ENCODE data around the gene KHDC1.

- TF ChIP-seq CTCF (IDR thresholded peaks at IDR 0.05) (no peak), POLR2A (IDR thresholded peaks at IDR 0.05) (no peak), POLR2AphosphoS5 (IDR thresholded peaks at IDR 0.05) (no peak)
Measured at GRCh38 chr6:73282871-73283270, 19.9 kb upstream of the KHDC1 start.

All from breast epithelium (tissue), 3 donors.